Measurements from ENCODE around the gene MLF2. TPM values are rescaled to one million over a fixed set of nuclear protein-coding genes. Genes with fewer than 3 reads are reported as not detected.
"Not testable (repeated sequence)": the region's sequence is repeated elsewhere in the genome, so short reads cannot be mapped to it uniquely, and the experiment has no call there.

Gene MLF2
- polyA plus RNA-seq, 3 donors, result 194 to 227 (median 210) TPM

- DNase-seq (ENCODE audit: extremely low read depth in 1 of 11, low read depth in 9 of 11, low spot score in 4 of 11), result no peak
Measured at GRCh38 chr12:6750506-6750905, 2.4 kb downstream of the MLF2 start.

DNA sequence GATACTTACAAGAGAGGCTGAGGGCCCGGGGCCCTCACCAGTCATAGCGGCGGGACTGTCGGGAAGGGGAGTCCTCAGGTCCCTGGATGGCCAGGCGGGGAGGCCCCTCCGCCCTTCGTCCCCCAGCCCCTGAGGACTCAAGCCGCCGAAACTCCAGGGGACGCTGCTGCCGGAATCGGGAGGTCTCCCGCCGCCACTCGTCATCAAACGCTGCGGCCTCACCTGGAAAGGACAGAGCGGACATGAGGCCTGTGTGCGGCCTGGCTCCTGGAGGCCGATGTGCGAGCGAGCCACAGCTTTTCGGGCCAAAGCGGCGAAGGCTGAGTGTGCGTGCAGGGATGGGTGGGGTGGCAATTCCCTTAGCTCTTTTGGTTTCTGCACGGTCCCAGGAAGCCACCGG lies 4.2 kb downstream of the MLF2 start:
- no peak for DNase-seq (ENCODE audit: extremely low read depth in 1 of 11, low read depth in 9 of 11, low spot score in 4 of 11)

- no peak for DNase-seq (ENCODE audit: extremely low read depth in 1 of 11, low read depth in 9 of 11, low spot score in 4 of 11)
Measured at GRCh38 chr12:6747216-6747615, 5.7 kb downstream of the MLF2 start.

DNA sequence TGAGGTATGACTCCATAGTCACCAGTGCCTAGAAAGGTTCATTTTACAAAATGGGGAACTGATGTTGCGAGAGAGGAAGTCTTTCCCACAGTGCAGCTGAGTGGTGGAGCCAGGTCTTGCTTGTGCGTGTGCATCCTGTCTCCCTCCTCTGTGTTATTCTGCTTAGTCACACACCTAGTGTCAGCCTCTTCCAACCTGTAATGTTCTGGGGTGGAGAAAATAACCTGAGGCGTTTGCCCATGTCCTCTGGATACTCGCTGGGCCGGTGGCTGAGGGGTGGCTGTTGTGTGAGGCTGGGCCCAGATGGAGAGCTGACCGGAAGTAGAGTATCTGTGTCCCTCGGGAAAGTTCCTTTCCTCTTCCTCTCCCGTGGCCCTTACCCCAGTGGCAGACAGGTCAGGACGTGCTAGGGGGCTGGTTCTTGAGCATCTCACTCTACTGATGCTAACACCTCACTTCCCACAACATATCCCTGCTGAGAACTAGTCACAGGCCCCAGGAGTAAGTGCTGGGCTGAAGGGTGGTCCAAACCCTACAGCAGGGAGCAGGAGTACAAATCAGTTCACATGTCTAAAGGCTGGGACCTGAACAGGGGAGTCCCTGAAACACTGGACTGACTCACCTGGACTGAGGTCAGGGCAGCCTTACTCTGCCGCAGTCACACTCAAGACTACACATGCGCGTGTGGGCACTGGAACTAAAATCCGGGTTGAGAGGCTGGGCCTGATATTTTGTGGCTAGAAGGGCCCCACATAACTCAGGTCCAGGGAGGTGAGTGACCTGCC lies 7.0 kb downstream of the MLF2 start:
- no peak for DNase-seq (ENCODE audit: extremely low read depth in 1 of 11, low read depth in 9 of 11, low spot score in 4 of 11)

- DNase-seq (ENCODE audit: extremely low read depth in 1 of 11, low read depth in 9 of 11, low spot score in 4 of 11), result not testable (repeated sequence)
Measured at GRCh38 chr12:6743300-6743699, 9.6 kb downstream of the MLF2 start.

- no peak for DNase-seq (ENCODE audit: extremely low read depth in 1 of 11, low read depth in 9 of 11, low spot score in 4 of 11)
Measured at GRCh38 chr12:6742834-6743233, 10.1 kb downstream of the MLF2 start.

- DNase-seq (ENCODE audit: extremely low read depth in 1 of 11, low read depth in 9 of 11, low spot score in 4 of 11), result not testable (repeated sequence)
Measured at GRCh38 chr12:6742080-6742479, 10.9 kb downstream of the MLF2 start.

GRCh38 chr12:6736754-6737153 lies 16.2 kb downstream of the MLF2 start:
- DNase-seq (ENCODE audit: extremely low read depth in 1 of 11, low read depth in 9 of 11, low spot score in 4 of 11), result no peak

GRCh38 chr12:6735448-6736191 lies 17.3 kb downstream of the MLF2 start:
- DNase-seq (ENCODE audit: extremely low read depth in 1 of 11, low read depth in 9 of 11, low spot score in 4 of 11), result peak in 6 of 11 donors; percentile 23 to 52 (median 34)

DNA sequence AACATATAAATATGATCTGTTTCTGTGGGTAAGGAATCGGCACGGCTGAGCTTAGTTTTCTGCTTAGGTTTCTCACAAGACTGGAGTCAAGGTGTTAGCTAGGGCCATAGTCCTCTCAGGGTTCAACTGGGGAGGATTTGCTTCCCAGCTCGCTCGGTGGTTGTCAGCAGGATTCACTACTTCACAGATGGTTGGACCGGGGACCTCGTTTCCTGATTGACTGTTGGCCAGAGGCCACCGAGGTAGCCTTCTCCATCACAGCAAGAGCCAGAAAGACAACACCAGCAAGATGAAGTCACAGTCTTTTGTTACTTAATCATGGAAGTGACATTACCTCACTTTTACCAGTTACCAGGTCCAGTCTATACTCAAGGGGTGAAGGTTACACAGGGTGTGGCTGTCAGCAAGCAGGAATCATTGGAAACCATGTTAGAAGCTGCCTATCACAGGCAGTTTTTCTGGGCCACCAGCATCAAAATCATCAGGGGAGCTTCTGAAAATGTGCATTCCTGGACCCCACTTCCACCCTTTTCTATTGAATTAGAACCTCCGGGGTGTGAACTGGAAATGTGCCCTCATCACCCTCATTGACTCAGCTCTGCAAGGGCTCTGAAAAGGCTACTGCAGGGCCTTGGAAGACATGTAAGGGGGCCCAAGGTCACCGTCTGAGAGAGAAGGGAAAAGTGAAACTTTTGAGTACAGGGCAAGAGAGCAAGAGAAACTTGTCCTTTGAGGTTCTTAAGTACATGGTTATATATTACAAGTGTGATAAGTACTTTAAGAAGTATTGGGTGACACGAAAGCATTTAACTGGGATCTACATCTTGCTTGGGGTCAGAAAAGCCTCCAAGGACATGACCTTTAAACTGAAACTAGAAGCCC lies 18.2 kb downstream of the MLF2 start:
- DNase-seq (ENCODE audit: extremely low read depth in 1 of 11, low read depth in 9 of 11, low spot score in 4 of 11), result no peak

GRCh38 chr12:6730169-6730568 lies 22.8 kb downstream of the MLF2 start:
- no peak for DNase-seq (ENCODE audit: extremely low read depth in 1 of 11, low read depth in 9 of 11, low spot score in 4 of 11)

GRCh38 chr12:6729186-6729585 lies 23.8 kb downstream of the MLF2 start:
- no peak for DNase-seq (ENCODE audit: extremely low read depth in 1 of 11, low read depth in 9 of 11, low spot score in 4 of 11)

DNA sequence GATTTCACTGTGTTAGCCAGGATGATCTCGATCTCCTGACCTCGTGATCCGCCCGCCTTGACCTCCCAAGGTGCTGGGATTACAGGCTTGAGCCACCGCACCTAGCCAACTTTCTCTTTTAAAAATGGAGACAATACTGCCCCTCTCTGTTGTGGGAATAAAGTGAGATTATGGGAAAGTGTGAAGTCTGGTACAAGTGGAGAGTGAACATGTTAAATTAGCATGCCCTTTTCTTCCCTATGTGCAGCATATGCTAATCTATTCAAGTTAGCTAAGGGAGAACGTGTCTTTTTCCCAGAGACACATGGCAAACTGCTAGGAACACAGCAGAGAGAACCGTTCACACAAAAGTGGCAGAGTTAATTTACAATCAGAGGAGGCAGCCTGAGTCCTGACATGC lies 27.6 kb downstream of the MLF2 start:
- DNase-seq (ENCODE audit: extremely low read depth in 1 of 11, low read depth in 9 of 11, low spot score in 4 of 11), result no peak

- DNase-seq (ENCODE audit: extremely low read depth in 1 of 11, low read depth in 9 of 11, low spot score in 4 of 11), result peak in 2 of 11 donors; percentile 8 to 10
Measured at GRCh38 chr12:6724409-6724797, 28.5 kb downstream of the MLF2 start.

- peak; percentile 91 to 98 (median 95) for DNase-seq (ENCODE audit: extremely low read depth in 1 of 11, low read depth in 9 of 11, low spot score in 4 of 11)
Measured at GRCh38 chr12:6723607-6724408, 29.1 kb downstream of the MLF2 start, which contains the start of gene COPS7A. TSS of gene COPS7A (plus strand) at chr12:6724046. CDS start at chr12:6724657, 611 bp downstream.

- no peak for DNase-seq (ENCODE audit: extremely low read depth in 1 of 11, low read depth in 9 of 11, low spot score in 4 of 11)
Measured at GRCh38 chr12:6722863-6723262, 30.1 kb downstream of the MLF2 start.

DNA sequence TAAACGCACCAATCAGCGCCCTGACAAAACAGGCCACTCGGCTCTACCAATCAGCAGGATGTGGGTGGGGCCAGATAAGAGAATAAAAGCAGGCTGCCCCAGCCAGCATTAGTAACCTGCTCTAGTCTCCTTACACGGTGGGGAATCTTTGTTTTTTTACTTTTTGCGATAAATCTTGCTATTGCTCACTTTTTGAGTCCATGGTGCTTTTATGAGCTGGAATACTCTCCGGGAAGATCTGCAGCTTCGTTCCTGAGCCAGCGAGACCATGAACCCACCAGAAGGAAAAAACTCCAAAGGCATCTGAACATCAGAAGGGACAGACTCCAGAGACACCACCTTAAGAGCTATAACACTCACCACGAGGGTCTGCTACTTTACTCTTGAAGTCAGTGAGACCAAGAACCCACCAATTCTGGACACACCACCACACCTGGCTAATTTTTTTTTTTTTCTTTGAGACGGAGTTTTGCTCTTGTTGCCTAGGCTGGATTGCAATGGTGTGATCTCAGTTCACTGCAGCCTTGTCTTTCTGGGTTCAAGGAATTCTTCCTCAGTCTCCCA lies 36.0 kb downstream of the MLF2 start:
- no peak for DNase-seq (ENCODE audit: extremely low read depth in 1 of 11, low read depth in 9 of 11, low spot score in 4 of 11)

All from renal cortex interstitium (tissue), 11 donors.